Measurements from ENCODE around the gene PSMC5.
A peak's percentile ranks its signal among the peaks of the same experiment; 100 is the strongest.
"Not testable (repeated sequence)": the region's sequence is repeated elsewhere in the genome, so short reads cannot be mapped to it uniquely, and the experiment has no call there.

Gene PSMC5

DNA sequence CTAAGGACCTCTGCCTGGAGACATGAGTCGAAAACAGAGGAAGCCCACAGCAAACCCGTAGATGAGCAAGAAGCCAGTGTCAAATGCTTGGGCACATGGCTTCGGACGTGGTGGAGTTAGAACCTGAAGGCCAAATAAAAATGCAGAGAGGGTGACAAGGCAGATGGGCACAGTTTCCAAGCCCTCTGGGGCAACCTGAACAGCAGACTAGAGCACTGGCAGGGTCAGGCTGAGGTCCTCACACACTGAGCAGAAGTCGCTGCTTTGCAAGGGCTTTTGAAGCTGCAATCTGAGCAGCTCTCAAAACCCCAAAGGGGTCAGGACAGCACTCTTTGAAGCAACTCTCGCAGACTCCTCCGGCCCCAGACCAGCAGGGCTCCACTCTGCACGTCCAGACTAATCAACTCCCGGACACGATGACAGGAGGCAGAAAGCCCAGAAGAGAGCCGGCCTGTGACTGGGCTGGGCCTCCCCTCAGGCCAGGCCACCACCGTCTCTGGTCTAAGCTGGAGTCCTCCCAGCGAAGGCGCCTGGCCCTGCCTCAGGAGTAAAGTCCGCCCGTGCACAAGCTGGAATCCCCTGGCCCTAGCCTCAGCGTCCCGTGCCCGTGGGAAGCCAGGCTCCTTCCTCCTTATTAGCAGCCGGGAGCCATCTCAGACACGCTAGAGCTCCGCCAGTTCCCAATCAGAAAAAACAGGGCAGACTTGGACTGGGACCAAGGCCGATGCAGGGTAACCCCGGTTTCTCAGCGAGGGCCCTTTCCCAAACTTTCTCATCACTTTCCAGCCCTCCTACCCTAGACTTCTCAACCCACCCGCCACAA is 14.3 kb downstream of the PSMC5 start:
- DNase-seq, result no peak

DNA sequence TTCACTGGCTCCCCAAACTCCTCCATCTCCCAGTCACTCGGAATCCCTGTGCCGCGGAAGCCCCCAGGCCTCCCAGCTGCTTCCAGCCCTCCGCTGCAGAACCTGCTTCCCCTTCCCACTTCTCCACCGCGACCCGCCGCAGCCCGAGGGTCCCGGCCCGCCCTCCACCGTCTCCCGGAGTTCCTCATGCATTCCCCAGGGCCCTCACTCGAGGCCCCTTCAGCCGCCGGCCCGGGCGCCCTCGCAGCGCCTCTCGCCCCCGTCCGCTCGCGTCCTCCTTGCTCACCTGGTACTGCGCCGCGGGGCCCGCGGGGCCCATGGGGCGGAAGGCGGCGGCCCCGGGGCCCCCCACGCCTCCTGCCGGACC is 14.9 kb downstream of the PSMC5 start:
- DNase-seq, result no peak

DNA sequence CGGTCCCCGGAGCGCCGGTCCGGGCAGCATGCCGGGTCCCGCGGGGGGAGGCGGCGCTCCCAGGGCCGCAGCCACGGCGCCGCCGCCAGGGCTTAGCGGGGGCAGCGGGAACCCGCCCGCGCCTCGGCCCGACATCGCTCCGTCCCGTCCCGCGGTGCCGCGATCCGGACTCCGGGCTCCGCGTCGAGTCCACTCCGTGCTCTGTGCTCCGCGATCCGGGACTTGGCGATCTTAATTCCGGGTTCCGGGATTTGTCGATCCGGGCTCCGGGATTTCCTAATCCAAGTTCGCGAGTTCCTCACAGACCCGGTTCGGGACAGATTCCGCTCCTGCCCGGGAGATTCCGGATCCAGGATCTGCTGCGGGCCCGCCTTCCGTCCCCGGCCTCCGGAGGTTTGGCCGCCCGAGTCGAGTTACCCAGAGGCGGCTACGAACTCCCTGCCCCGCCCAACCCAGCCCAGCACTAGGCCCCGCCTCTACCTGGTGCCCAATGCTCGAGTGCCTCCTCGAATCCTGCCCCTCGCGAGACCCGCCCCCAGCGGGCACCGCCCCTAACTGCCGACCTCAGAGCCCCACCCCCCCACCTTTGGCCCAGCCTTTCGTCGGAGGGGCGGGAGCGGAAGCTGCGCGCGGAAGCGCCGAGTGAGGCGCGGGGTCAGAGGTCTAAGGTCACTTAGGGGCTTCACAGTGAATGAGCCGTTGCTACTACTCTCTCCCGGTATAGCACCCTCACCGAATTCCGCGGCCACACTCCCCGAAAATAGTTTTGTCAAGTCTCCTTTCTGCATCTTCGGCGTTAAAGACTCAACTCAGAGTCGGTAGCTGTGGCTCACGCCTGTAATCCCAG is 15.5 kb downstream of the PSMC5 start, which contains the start of gene SMARCD2:
SMARCD2 (minus strand) TSS at position 146 of the 847 bp plus-strand sequence; CDS start at position 135, 11 bp downstream.
- peak; percentile 97 for DNase-seq

DNA sequence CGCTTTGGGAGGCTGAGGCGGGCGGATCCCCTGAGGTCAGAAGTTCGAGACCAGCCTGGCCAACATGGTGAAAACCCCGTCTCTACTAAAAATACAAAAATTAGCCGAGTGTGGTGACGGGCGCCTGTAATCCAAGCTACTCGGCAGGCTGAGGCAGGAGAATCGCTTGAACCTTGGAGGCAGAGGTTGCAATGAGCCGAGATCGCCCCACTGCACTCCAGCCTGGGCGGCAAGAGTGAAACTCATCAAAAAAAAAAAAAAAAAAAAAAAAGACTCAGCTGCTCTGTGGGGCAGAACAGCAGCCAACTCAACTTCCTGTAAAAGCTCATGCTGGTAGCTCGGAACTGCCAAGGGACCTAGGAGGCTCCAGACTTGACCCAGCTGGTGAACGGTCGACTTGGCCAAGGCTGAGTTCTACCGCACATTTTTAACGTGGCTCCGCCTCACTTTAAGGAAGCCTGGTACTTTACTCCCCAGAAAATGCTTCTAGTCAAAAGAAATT is 16.2 kb downstream of the PSMC5 start:
- DNase-seq, result peak; percentile 15

DNA sequence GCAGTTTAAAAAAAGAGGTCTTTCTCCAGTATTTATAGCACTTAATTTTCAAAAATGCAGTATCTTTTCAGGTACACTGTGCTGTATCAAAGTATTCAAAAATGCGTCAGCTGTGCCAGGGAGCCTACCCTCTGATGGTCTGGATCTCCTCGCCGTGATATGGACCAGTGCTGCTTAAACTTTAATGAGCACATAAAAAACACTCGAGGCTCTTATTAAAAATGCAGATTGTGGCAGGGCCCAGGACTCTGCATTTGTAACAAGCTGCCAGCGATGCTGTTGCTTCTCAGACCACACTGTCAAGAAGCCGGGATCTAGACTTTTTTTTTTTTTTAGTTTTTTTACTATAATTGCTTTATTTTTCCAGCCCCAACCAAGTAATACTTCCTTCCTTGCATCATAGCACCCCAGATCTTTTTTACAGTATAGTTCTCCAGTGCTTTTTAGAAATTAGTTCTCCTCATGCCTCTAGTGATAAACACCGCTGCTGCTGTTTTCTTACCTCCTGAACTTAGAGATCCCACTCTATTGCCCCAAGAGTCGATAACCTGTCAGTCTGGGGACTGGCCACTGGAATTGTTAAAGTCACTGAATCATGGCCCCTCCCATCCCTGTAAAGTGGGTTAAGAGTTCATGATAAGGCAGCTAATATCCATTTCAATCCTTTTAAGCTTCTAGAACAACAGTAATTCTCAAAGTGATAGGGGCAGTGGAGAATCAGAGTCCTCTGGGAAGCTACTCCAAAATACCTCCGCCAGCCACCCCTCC is 16.9 kb downstream of the PSMC5 start:
- no peak for DNase-seq

DNA sequence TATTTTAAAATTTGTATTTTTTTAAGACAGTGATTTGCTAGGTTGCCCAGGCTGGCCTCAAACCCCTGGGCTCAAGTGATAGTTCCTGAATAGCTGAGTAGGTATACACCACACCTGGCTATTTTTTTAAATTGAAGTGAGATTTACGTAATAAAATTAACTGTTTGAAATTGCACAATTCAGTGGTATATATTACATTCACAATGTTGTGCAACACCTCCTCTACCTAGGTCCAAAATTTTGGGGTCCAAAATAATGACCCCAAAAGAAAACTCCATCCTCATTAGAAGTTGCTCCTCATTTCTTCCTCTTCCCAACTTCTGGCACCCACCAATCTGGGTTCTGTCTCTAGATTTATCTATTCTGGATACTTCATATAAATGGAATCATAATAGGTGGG is 18.3 kb downstream of the PSMC5 start:
- DNase-seq, result no peak

DNA sequence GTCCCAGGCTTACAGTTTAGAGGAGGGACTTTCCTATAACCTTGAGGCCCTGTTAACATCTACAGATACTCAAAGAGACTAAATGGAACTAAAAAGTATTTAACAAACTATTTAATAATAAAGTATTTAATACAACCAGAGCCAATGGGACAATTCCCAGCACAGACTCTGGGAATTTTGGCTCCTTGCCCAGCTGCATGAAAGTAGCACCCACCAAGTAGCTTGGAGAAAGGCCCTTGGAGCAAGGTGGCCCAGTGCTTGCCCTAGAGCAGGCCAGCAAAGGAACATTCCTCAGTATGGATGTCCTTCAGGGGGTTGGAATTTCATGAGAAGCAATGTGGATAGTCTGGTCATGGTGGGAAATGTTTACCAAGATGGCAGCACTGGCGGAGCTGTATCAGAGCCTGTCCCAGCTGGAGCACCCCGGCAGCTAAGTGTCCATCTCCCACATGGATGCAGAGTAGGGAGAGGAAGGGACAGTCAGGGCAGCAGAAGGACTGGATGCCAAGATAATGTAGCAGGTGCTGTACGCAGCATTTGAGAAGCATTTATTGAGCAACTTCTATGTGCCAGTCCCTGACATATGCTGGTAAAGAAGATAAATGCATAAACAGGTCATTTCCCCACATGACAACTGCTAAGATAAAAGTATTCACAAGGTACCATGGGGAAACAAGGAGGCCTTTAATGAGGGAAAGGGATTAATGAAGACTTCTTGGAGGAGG is 20.5 kb downstream of the PSMC5 start:
- no peak for DNase-seq

DNA sequence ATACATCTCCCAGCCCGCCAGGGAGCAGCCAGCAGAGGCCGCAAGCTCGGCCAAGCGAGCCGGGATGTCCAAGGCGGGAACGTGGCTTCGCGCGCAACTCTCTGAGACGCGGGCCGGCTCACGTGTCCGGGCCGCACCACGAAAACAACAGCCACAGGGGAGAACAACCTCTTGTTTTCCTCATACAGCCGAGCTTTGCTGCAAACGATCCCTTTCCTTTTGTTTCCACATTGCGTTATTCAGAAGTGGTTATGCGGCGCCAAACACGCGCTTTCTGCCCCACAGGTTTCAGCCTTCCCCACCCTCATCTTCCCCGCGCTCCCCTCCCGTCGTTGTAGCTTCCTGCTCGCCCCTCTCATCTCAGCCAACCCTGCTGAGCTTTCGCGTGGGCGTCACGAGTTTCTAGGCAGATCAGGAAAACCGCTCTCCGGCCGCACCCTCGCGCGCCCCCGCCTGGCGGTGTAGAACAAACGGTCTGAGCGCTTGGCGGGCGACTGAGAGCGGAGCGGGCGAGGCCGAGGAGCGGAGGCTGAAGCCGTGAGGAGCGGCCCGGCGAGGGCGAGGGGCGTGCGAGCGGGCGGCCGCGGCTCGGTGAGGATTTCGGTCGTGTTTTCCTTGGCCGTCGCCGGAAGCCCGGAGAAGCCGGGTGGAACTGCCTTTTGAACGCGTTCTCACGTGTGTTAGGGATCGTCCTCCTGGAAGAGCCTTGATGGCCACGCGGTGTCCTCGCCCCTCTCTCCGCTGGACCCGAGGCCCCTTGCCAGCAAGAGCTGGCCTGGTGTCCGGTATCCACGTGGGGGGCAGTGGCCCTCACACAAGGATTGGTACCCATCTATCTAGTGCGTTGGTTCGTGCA is 21.8 kb downstream of the PSMC5 start:
- no peak for DNase-seq

DNA sequence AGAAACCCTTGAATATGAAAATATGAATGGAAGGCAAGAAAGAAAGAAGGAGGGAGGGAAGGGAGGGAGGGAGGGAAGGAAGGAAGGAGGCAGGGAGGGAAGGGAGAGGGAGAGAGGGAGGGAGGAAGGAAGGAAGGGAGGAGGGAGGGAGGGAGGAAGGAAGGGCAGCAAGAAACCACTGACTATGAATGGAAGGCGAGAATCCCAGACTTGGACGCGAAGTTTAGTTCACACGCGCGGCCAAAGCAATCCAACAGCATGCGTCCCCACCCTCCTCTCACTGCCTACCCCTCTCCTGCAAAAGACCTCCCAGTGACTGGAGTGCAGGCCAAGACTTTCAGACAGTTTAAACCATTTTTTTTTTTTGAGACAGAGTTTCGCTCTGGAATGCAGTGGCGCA is 23.2 kb downstream of the PSMC5 start:
- no peak for DNase-seq

DNA sequence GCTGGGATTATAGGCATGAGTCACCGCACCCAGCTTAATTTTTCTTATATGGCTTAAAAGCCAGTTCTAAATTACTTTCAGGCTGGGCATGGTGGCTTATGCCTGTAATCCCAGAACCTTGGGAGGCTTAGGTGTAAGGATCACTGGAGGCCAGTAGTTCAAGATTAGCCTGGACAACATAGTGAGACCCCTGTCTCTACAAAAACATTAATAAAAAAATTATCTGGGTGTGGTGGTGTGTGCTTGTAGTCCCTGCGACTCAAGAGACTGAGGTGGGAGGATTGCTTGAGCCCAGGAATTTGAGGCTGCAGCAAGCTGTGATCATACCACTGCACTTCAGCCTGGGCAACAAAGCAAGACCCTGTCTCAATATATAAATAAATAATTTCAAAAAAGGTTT is 26.0 kb downstream of the PSMC5 start:
- no peak for DNase-seq

DNA sequence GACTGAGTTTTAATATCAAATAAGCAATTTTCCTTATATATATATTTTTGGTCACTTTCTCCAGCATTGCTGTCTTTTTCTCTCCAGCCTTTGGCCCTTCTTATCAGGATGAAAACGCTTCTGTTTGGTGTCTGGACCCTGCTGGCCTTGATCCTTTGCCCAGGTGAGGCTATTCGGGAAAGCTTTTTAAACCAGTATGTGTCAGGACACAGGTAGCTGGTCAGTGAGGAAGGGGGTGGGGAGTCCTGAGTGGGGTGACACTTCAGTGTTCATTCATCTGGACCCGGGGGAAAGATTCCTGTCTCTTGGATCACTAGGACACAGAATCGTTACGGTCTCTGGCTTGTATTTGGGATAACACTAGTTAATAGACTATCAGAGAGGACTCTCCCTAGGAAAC is 27.5 kb downstream of the PSMC5 start:
- DNase-seq, result no peak

DNA sequence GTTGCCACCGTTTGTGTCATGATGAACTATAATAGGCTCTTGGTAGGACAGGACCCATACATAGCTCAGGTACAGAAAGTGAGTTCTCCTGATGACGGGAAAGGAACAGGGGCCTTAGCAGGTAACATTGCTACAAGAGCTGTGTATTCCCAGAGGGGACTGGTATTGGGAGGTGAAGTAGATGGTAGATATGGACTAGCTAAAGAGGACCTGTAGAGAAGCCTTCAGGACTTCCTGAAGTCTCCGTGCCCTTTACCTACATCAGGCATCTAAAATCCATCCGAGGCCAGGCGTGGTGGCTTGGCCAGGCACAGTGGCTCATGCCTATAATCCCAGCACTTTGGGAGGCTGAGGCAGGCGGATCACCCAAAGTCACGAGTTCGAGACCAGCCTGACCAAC is 28.0 kb downstream of the PSMC5 start:
- DNase-seq, result no peak

DNA sequence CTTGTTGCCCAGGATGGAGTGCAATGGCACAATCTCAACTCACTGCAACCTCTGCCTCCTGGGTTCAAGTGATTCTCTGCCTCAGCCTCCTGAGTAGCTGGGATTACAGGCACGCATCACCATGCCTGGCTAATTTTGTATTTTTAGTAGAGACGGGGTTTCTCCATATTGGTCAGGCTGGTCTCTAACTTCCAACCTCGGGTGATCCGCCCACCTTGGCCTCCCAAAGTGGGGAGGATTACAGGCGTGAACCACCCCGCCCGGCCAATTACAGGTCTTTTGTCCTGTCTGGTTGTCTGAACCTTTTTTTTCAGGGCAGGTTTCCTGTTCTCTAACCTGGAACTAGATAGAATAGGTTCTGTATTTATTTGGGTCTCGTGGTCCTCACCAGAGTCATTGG is 29.2 kb downstream of the PSMC5 start:
- DNase-seq, result not testable (repeated sequence)

DNA sequence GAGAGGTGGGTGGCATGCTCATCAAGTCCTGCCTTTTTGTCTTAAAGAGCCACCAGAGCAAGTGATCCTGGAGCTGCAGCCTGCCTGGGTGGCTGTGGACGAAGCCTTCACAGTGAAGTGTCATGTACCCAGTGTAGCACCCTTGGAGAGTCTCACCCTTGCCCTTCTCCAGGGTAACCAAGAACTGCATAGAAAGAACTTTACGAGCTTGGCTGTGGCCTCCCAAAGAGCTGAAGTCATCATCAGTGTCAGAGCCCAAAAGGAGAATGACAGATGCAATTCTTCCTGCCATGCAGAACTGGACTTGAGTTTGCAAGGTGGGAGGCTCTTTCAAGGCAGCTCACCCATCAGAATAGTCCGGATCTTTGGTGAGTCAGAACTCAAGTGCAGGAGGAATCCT is 32.0 kb downstream of the PSMC5 start:
- DNase-seq, result no peak

DNA sequence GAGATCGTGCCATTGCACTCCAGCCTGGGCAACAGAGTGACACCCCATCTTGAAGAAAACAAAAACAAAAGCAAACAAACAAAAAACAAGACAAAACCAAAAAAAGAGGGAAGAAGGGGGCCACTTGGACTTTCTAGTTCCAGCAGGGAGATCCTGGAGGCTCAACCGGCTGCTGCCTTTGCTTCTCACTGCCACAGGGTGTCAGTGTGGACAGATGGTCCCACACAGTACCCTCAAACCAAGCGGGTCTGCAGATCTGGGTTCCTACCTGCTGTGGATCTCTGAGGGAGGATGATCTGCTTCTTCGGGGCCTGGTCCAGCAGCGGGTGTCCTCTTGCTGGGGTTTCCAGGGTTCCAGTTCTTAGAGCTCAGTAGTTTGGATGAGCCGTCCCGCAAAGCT is 39.4 kb downstream of the PSMC5 start:
- not testable (repeated sequence) for DNase-seq

DNA sequence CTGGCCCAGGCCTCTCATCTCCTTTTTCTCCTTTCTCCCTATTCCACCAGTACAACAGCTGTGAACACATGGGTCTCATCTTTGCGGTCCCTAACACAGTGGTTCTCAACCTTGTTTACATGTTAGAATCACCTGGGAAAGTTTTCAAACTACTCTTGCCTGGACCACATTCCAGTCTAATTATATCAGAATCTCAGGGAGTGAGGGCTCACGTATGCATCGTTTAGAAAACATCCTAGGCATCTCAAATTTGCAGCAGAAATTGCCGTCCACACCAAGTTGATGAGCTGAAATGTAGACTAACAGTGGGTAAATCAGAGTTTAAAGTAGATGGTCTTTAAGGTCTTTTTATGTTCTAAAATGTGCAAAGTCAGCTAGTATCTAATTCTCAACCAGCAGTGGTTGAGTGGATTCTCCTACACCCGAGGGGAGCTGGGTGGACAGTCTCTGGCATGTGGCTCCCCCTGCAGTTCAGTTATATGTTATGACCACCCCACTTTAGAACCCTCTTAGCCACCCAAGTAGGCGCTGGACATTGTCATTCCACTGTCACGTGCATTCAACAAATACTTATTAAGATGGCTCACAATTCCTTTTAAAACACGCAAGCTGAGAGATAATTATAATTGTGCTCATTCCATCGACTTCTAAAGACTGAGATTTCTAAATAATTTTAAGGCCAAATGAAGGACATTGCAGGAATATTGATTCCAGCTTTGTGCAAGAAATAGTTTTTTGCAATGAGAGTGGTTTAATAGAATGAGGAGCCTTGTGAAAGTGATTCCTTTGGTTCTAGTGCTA is 42.5 kb downstream of the PSMC5 start:
- DNase-seq, result not testable (repeated sequence)

DNA sequence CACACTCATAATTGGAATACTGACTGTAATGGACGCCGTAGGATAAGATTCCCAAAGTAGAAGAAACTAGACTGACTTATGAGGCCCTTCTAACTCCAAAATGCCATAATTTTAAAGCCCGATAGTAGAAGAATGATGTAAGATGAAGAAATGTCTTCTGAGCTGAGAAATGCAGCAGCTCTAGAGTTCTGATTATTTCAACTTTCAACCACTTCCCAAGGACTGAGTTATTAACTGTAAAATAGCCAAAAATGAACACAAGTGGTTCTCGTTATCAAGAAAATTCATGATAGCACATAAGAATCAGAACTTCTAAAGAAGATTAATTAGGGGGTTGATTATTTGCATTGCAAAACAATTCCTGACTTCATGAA is 43.0 kb downstream of the PSMC5 start:
- DNase-seq, result not testable (repeated sequence)

DNA sequence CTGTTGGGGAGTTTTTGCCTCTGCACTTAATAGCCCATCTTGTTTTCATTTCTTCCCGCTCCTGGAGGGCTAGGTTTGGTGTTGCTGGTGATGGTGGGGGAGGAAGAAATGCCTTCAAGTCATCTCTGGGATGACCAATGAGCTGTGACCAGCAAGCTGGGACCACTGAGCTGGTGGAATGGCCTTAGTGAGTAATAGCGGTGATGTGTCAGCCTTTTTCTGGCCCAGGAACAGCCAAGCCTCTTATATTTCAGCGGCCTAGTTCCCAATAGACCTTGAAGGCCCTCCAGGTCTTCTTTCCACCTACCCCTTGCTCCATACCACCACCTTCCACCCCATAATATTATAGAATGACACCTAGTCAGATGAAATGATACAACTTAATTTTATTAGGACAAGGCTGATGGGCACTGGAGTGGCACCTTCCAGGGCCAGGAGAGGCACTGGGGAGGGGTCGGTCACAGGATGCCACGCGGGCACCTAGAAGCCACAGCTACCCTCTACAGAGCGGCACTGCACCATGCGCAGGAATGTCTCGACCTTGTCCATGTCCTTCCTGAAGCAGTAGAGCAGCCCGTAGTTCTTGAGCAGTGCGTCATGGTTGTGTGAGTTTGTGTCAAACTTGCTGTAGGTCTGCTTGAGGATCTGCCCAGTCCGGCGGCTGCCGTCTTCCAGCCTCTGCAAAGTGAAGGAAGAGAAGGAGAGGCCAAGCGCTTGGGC is 44.6 kb downstream of the PSMC5 start:
- not testable (repeated sequence) for DNase-seq

DNA sequence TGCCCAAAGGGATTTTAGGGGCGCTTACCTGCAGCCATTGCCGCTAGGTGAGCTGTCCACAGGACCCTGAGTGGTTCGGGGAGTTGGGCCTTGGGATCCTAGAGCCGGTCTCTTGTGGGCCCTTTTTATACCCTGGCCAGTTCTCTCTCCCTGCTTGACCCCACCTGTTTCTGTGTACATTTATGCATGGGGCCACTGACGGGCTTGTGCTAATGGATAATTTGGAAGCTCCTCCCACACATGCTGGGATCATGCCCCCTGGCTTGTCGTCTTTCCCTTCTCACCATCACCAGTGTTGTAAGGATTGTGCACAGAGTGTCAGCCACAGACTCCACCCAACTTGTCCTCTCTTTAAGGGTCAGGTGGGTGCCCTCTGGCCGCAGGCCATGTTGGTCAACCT is 46.3 kb downstream of the PSMC5 start, which contains the start of gene CSH2:
CSH2 (minus strand) TSS at position 101 of the 400 bp plus-strand sequence; CDS start at position 38, 63 bp downstream.
- not testable (repeated sequence) for DNase-seq
